Measurements from ENCODE around the gene TSPAN31.
"Not testable (repeated sequence)": the region's sequence is repeated elsewhere in the genome, so short reads cannot be mapped to it uniquely, and the experiment has no call there.

TSPAN31 gene

DNA sequence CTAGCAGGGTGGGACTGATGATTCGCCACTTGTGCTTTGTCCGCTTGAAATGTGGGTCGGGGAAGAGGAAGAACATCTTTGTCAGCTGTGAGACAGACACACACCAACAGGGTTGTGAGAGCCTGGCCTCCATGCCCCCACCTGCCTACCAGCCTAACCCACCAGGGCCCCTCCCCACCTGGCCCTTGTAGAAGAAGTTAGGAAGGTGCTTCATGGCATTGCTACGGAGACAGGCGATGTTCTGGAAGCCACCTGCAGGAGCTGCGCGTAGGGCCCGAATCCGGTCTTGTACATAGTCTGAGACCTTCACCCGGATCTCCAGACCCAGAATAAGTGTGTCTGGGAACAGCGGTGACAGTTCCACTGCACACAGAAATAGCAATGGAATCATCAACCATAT lies 24.8 kb downstream of the TSPAN31 start:
- DNase-seq: no peak

DNA sequence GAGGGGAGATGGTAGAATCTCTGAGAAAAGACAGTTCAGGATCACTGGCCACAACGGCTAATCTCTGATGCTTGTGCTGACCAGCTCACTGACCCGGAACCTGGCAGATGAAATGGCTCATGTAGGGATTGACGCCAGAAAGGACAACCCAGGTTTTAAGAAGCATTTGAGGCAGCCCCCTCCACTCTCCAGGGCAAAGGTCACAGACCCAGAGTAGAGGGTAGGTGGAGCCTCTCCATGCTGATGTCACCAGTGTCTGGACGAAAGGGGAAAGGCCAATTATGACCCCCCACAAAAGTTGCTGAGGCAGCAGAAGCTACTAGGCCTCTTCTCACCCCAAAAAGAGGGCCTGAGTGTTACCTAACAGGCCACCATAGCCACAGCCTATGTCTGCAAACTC lies 25.9 kb downstream of the TSPAN31 start:
- no peak for DNase-seq

DNA sequence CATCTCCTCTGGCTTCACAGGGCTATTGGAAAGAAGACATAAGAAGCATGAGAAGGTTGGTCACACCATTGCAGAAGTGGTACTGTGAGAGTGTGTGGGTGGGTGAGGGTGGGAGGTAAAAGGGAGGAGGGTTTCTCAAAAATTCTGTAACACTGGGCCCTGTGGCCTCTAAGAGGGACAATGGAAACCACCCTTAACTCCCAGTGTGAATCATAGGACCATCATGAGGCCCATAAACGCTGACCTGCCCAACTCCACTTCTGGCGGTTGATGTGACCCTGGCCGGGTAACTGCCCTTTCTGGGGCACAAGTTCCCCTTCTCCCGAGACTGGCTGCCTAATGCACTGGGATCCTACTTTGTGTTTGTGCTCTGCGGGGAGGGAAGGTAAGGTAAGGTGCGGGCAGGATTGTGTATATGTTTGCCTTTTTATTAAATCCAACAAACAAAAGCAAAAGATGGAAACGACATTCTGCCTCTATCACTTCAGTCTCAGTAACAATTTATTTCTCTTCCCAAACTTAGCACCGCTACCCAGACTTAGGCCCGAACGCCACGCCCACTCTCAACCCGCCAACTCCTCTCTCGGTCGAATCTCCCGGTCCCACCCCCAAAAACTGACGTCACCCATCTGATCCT lies 26.5 kb downstream of the TSPAN31 start:
- peak in 1 of 3 experiments; percentile 91 for DNase-seq

DNA sequence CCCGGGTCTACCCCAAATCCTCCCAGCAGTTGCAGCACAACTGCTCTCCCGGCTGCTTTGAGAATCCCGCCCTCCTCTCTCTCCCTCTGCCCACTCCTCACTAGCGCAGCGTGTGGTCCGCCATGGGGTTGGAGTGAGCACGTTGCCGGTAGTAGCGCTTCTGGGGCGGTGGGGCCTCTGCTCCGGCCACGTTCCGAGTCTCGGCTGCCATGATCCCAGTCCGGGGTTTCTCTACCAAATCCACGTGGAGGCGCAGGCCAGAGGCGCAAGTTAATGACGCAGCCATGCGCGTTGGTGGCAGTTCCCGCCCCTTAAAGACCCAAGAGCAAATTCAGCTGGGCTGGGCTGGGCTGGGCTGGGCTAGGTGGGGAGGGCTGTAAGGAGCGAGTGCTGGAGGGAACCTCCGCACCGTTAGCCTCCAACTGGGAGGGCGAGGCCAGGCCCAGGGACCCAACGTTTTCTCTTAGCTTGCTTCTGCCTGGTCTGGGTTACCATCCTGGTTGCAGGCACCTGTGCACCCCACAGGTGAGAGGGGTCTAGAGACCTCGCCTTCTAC lies 27.1 kb downstream of the TSPAN31 start, which contains the start of gene METTL1:
Gene METTL1, minus strand, starts transcription at position 233 of the 556 bp plus-strand sequence. Its CDS starts 22 bp downstream, at position 211.
- DNase-seq: peak; percentile 97 to 99 (median 98)

DNA sequence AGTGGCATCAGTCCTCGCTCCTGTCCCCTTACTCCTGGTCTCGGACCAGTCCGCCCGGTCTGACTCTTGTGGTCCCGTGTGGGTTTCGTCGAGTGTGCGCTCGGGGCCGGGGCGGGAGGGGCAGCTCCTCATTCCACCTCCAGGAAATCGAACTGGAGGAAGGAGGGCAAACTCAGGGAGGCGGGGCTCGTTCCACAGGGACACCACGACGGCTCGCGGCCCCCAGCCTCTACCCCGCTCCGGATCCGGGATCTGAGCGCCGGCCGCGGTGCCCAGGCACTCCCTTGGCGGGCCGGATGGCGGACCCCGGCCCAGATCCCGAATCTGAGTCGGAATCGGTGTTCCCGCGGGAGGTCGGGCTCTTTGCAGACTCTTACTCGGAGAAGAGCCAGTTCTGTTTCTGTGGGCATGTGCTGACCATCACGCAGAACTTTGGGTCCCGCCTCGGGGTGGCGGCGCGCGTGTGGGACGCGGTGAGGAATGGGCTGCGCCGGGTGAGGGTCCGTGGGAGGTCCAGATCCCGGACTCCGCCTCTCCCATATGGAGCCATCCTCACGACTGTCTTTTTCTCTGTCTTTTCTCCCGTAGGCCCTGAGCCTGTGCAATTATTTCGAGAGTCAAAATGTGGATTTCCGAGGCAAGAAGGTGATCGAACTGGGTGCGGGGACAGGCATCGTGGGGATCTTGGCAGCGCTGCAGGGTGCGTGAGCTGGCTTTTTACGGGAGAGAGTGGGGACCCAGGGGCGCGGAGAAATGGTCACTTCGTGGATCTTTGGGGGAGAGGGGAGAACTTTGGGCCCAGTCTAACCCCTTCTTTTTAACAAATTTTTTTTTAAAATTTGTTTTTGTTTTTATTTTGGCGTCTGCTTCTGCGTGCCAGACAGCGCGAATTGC lies 27.8 kb downstream of the TSPAN31 start, which contains the start of gene EEF1AKMT3:
Gene EEF1AKMT3, plus strand, starts transcription at position 186 of the 894 bp plus-strand sequence. Its CDS starts 111 bp downstream, at position 297.
- peak; percentile 57 to 63 (median 59) for DNase-seq

DNA sequence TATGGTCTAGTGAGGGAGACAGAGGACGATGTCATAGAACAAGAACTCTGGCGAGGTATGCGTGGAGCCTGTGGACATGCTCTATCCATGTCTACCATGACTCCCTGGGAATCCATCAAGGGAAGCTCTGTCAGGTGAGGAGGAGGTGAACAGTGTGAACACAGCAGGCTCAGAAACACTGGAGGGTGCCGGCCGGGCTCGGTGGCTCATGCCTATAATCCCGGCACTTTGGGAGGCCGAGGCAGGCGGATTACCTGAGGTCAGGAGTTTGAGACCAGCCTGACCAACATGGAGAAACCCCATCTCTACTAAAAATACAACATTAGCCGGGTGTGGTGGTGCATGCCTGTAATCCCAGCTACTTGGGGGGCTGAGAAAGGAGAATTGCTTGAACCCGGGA lies 29.8 kb downstream of the TSPAN31 start:
- DNase-seq: not testable (repeated sequence)

DNA sequence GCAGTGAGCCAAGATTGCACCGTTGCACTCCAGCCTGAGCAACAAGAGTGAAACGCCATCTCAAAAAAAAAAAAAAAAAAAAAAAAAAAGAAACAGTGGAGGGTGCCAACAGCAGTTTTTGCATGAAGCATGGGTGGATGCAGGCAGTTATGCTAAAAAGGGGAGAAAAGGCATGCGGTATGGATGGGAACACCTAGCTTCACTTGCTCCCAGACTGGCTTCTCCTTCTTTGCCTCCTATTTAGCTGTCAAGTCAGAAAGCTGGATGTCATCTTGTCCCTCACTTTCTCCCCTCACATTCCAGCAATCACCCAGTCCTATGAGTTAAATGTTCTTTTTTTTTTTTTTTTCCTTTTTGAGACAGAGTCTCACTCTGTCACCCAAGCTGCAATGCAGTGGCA lies 30.2 kb downstream of the TSPAN31 start:
- DNase-seq: no peak

DNA sequence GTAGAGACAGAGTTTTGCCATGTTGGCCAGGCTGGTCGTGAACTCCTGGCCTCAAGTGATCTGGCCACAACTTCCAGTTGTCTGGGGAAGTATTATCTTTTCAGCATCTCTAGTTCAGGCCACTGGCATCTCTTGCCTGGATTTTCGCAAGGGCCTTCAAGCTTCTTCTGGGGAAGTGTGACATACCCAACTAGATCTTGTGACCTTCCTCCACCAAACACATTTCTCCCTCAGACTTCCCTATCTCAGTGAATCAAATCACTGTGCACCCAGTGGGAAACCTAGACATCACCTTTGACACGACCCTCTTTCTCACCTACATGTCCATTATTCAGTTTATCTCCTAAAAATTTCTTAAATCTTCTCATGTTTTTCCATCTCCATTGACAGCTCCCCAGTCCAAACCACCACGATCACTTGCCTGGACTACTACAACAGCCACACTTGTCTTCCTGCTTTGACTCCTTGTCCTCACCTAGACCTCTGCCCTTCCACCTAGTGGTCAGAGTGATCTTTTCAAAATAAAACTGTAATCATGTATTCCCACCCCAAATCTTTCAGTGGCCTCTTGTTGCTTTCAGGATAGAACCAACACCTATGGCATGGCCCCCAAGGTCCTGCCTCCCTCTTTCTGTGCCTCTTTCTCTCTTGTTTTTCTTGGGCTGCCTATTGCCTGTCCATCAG lies 30.9 kb downstream of the TSPAN31 start:
- DNase-seq: no peak

DNA sequence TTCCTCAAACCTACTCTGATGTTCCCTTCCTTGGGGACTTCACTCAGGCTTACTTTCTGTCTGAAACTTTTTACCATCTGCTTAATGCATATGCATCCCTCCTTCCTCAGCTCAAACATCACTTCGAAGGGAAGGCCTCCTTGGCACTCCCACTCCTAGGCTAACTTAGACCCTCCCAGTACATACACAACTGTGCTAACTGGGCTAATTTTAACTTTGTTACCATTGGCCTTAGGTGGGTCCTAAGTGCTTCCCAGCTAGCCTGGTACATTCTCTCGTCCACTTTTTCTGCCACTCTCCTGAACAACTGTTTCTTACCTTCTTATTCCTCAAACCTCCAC lies 31.4 kb downstream of the TSPAN31 start:
- DNase-seq: no peak

DNA sequence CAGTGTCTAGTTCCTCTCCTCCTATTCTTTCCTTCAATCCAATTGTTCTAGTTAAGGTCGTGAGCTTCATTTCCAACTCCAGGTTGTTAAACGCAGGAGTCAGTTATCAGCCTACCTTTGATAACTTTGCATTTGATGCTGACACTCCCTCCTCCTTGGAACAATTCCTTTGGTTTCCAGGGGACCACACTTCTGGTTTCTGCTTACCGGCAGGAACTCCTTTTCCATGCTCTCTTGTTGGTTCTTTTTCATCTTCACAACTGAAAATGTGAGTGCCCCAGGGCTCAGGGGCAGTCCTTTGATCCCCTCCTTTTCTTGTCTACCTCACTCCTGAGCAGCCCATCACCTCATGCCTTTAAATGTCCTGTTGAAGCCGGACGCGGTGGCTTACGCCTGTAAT lies 32.5 kb downstream of the TSPAN31 start:
- no peak for DNase-seq

DNA sequence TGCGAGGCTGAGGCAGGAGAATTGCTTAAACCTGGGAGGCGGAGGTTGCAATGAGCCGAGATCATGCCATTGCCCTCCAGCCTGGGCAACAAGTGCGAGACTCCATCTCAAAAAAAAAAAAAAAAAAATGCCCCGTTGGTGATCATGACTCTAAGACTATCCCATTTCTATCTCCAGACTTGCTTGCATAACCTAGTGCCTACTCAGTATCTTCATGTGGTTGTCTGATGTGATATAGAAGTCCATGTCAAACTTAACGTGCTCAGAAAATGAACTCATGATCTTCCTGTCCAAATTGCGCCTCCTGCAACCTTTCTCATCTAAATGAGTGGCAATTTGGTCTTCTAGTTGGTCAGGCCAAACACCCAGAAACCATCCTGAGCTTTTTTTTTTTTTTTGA lies 33.1 kb downstream of the TSPAN31 start:
- no peak for DNase-seq

DNA sequence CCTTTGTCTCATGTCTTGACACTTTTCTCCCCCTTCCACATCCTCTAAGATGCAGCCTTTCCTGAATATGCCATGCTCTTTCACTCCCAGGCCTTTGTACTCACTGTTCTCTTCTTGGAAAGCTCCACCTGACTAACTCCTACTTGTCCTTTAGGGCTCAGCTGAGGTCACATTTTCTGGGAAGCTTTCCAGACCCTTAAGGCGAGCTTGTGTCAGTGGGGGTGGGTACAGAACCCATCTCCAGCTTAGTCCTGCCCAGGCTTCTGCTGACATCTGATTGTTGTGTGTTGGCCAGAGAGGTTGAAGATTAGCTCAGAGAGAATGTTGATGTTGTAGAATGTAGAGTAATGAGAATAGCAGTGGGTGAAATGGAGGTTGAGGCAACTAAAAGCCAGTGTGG lies 34.9 kb downstream of the TSPAN31 start:
- no peak for DNase-seq

DNA sequence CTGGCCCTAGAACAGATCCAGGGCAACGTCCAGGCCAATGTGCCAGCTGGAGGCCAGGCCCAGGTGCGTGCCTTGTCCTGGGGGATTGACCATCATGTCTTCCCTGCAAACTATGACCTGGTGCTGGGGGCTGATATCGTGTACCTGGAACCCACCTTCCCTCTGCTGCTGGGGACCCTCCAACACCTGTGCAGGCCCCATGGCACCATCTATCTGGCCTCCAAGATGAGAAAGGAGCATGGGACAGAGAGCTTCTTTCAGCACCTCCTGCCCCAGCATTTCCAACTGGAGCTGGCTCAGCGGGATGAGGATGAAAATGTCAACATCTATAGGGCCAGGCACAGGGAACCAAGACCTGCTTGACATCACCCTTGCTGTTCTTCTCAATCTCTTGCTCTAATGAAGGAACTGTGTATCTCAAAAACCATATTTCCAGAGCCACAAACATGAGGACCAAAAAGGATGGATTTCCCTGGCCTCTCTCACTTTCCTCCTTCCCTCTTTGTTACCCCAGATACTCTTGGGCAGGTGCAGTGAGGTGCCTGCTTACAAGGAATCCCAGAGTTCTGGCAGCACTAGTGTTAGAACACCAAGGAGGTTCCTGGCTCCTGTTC lies 35.6 kb downstream of the TSPAN31 start:
- DNase-seq: no peak

DNA sequence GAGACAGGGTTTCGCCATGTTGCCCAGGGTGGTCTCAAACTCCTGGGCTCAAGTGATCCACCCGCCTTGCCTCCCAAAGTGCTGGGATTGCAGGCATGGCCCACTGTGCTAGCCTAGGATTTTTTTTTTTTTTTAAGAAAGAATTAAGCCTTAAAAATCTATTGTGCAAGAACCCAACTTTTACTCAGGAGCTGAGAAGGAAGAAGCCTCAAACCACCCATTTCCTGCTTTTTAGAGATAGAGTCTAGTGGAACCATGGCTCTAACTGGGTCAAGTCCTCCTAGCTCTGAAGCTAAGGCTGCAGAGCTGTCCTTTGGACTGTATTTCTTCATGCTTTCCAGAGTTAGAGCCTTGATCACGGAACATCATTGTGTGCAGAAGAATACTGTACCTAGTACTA lies 36.4 kb downstream of the TSPAN31 start:
- DNase-seq: no peak

DNA sequence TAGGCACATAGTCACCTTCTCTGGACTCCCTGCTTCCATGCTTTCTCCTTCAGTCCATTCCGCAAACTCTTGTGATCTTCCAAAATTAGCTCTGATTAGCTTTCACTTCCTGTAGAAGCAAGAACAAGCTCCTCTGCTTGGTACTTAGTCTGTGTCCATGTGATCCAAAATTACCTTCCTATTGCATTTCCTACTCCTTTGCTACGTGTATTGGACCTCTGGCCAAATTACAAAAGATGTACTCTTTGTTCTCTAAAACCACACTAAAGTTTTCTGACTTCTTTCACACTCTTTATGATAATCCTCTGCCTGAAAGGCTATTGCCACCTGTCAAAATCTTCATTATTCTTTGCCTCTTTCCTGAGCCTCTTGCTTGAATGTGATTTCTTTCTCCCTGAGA lies 37.0 kb downstream of the TSPAN31 start:
- no peak for DNase-seq

DNA sequence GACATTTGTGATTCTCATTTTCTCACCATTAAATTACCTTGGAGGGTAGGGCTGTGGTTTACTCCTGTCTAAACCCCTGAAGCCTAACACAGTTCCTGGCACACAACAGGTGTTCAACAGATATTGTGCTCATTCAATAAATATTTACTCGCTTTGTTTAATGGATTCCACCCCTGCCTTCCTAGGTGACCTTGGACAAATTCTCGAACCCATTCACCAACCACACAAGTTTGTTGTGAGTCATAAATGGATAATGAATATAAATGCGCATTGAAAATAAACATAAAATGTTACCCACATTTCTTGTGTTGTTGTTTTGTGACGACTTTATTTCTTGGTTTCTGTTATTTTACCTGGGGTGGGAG lies 37.4 kb downstream of the TSPAN31 start:
- DNase-seq: no peak

DNA sequence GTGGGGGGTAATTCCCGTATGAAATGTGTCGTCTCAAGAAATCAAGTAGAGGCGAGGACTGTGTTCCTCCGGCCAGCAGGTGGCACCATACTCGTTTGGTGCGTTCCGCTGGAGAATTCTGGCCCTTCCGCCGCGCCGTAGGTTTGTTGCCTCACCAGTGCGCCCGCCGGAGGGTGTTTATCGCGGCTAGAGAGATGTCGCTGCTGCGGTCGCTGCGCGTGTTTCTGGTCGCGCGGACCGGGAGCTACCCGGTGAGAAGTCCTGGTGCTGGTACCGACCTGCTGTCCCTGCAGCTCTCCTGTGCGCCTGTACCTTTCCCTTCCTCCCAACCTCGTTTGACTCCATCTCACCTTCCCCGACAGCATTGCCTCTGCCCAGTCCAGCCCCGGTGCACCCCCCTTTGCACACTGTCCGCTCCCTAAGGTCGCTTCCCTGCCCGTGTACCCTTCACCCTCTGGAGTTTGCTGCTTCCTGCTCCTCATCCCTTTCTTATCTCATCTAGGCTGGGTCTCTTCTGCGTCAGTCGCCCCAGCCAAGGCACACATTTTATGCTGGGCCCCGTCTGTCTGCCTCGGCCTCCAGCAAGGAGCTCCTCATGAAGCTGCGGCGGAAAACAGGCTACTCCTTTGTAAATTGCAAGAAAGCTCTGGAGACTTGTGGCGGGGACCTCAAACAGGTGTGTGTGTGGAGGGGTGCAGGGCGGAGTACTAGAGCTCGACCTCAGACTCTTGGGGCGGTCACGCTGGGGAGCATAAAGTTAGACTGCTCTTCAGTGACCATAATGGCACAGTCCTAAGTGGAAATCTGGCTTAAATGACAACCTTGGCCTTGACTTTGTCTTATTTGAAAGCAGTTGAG lies 38.0 kb downstream of the TSPAN31 start, which contains the start of gene TSFM:
Gene TSFM, plus strand, starts transcription at position 180 of the 858 bp plus-strand sequence. Its CDS starts 15 bp downstream, at position 195.
- peak; percentile 96 to 98 (median 98) for DNase-seq

DNA sequence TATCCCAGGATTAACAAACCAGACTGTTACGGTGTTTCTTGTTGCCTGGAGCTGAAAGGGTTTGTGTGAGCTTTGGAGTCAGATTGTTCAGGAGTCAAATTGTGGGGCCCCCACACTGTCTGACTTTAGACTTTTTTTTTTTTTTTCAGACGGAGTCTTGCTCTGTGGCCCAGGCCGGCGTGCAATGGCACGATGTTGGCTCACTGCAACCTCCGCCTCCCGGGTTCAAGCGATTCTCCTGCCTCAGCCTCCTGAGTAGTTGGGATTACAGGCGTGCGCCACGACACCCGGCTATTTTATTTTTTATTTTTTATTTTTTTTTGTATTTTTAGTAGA lies 38.6 kb downstream of the TSPAN31 start:
- DNase-seq: no peak

DNA sequence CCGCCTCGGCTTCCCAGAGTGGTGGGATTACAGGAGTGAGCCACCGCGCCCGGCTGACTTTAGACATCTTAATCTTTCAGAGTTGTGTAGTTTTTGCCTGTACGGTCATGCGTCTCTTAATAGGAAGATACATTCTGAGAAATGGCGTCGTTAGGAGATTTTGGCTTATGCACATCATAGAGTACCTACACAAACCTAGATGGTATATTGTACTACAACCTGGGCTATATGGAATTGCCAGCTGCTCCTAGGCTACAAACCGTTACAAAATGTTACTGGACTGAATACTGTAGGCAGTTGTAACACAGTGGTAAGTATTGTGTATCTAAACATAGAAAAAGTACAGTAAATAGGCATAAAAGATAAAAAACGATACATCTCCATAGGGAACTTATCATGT lies 39.0 kb downstream of the TSPAN31 start:
- DNase-seq: no peak

DNA sequence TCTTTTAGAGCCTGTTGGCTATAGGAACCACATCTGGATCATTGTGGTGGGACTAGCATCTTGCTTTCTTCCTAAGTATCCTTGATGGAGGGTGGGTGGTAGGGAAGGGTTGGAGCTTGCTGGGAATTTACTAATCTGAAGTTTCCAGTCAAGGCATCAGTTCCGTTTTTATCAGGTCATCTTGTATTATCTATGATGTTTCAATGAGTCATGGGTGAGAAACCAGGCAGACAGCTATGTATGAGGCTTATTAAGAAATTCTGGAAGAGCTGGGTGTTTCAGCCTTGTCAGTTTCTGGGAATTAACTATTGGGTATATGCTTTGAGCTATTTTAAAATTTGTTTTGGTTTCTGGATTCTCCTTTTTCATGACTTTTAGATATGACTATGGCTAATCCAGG lies 49.1 kb downstream of the TSPAN31 start:
- no peak for DNase-seq

DNA sequence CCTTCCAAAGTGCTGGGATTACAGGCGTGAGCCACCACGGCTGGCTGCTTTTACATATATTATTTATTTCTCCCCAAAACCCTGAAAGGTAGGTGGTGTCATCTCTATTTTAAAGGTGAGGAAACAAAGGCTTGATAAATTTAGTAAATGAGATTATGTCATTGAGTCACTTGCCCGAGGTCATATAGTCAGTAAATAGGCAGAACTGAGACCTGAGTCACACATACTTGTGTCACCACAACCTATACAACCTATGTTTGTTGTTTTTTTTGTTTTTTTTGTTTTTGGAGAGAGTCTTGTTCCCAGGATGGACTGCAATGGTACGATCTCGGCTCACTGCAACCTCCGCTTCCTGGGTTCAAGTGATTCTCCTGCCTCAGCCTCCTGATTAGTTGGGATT lies 50.5 kb downstream of the TSPAN31 start:
- no peak for DNase-seq

DNA sequence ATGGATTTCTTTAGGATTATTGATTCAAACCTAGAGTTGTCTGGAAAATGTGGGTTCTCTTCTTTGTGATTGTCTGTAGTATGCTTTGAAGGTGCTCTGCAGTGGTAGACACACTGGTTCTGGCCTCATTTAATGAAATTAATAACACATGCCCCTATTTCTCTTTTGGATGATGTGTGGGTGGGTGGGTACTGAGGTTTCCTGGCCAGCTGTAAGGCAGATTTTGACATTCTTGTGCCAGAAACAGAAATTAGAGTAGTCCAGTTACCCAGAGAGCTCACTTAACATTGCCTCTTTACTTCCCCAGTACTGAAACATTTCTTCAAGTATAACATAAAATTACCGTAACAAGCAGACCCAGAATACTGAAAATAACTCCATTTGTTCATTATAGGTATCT lies 52.2 kb downstream of the TSPAN31 start:
- DNase-seq: no peak

All from NCI-H1417 (cell line).